ENCODE results near the gene RFFL. TPM values are rescaled to one million over a fixed set of nuclear protein-coding genes. Genes with fewer than 3 reads are reported as not detected.
A peak's percentile ranks its signal among the peaks of the same experiment; 100 is the strongest.

The RFFL gene
- total and polyA plus RNA-seq, 9 of the 15 experiments (the other 6 are each of a cell fraction or from before 2014, with no cell fraction given), result 3.4 to 18.1 (median 12.8) TPM

GRCh38 chr17:35052241-35052610 lies 11.3 kb downstream of the RFFL start (continued):
- TF ChIP-seq PRDM10 (IDR thresholded peaks at IDR 0.05; ENCODE audit: partially characterized antibody) (no peak), ZNF212 (CRISPR knock-in tag; IDR thresholded peaks at IDR 0.05) (no peak)

GRCh38 chr17:35051579-35052240 lies 11.8 kb downstream of the RFFL start:
- no peaks in the 10 kb centered on the region; the same call in 1 of the 3 replicates for H3K79me2 ChIP-seq (ENCODE audit: control insufficient read depth, insufficient read depth, low read length)
- H3K4me3 ChIP-seq, result no peak overlapping the region
- POLR2A ChIA-PET, result interaction anchor here (1.6 to 1.9 kb wide), 2 partner anchors 9 to 12 kb away, joined by 5 to 6 read pairs; partner anchors contain the start of gene RFFL
- ATAC-seq (peak; percentile 43; the same call in 2 of the 3 replicates), DNase-seq (ENCODE audit: extremely low read depth in 1 of 4, low spot score in 3 of 4) (no peak), FAIRE-seq (peak; percentile 49)
- WGBS (ENCODE audit: insufficient coverage, low coverage, missing lambda C conversion rate), result 23% methylated on average over 6 of the region's 6 CpGs
- no peaks in the 10 kb centered on the region for H3K9me3 ChIP-seq (replicated peaks; ENCODE audit: control insufficient read depth, insufficient read depth, low read depth, low read length)
- H4K20me1 ChIP-seq (replicated peaks; ENCODE audit: control insufficient read depth, insufficient read depth, low read length), result no peaks in the 10 kb centered on the region
- peak overlapping the region; percentile 75; the same call in 2 of the 3 replicates for H3K27ac ChIP-seq (ENCODE audit: extremely low read depth, low read depth, low read length)
- peak overlapping the region; percentile 78 for H2AFZ ChIP-seq (ENCODE audit: low read depth, low read length)
- in situ Hi-C loops (cut with MboI) (no loop called here), intact Hi-C loops (cut with micrococcal nuclease) (no loop called here)
- H3K36me3 ChIP-seq (ENCODE audit: control insufficient read depth, insufficient read depth, low read length), result no peaks in the 10 kb centered on the region
- peaks cover 4 to 14% of the 10 kb centered on the region in 2 experiments for H3K4me1 ChIP-seq (replicated peaks in 1 of 2; ENCODE audit: control insufficient read depth in 2 of 2, insufficient read depth in 2 of 2, low read length in 2 of 2)
- CTCF ChIA-PET (ENCODE audit: low intra/inter-chr PET ratio), result no interaction called here
- no peaks in the 10 kb centered on the region for H3K27me3 ChIP-seq (ENCODE audit: control insufficient read depth in 2 of 2, insufficient read depth in 2 of 2, low read length in 2 of 2)
- H3K9me1 ChIP-seq (ENCODE audit: control insufficient read depth, insufficient read depth, low read length), result no peaks in the 10 kb centered on the region
- H3K9ac ChIP-seq (ENCODE audit: insufficient read depth in 1 of 2, low read depth in 2 of 2, low read length in 2 of 2), result peak overlapping the region in 1 of 2 experiments; percentile 40; a peak in 2 of 4 replicates
- BruUV-seq (replicated peaks), result TSS peak; percentile 17
- peak overlapping the region; percentile 63 for H3K4me2 ChIP-seq (ENCODE audit: insufficient read depth, low read length)
- TF ChIP-seq ARID1B (IDR thresholded peaks at IDR 0.05) (0 out of 2 replicates have a peak, but pooled peaks have one; percentile 1), RUNX1 (IDR thresholded peaks at IDR 0.05; ENCODE audit: low read depth) (no peak), ZNF197 (CRISPR knock-in tag; IDR thresholded peaks at IDR 0.05; ENCODE audit: low read depth) (no peak), MTA3 (IDR thresholded peaks at IDR 0.05; ENCODE audit: borderline replicate concordance) (no peak), PTTG1 (tag; IDR thresholded peaks at IDR 0.05; ENCODE audit: low read depth) (no peak), IFI16 (CRISPR knock-in tag; IDR thresholded peaks at IDR 0.05) (no peak), ZC3H11A (IDR thresholded peaks at IDR 0.05; ENCODE audit: low read depth, low read length) (no peak), SAP30 (IDR thresholded peaks at IDR 0.05; ENCODE audit: borderline replicate concordance, insufficient read depth, low read depth, low read length, poor library complexity, severe bottlenecking) (no peak), ZNF395 (CRISPR knock-in tag; IDR thresholded peaks at IDR 0.05) (no peak), ZNF41 (CRISPR knock-in tag; conservative IDR thresholded peaks at IDR 0.05) (no peak), ZNF174 (CRISPR knock-in tag; IDR thresholded peaks at IDR 0.05) (no peak), HMBOX1 (IDR thresholded peaks at IDR 0.05) (0 out of 2 replicates have a peak, but pooled peaks have one; percentile 7), C11orf30 (IDR thresholded peaks at IDR 0.05; ENCODE audit: low read depth) (peak; percentile 75)

Measured in K562 (cell line).